PC-3 (cell line): ENCODE results near the gene FYN. TPM values are rescaled to one million over a fixed set of nuclear protein-coding genes. Genes with fewer than 3 reads are reported as not detected.
A peak's percentile ranks its signal among the peaks of the same experiment; 100 is the strongest.

ENCODE experiments used
- ATAC-seq: fragments of 200-7000 bp; cut with Tn5 transposase; 2 replicates; pipeline ENCODE4 v1.9.1; 2020; ENCODE audit warnings: mild to moderate bottlenecking, moderate library complexity
- BruUV-seq: library from RNA; stranded (reverse); fragments of 400-500 nt; replicated peaks from 2 replicates; lab custom pipeline; 2021; lab: Mats Ljungman, UMichigan
- CTCF ChIA-PET: fragments of 300-600 bp; sonication (Branson Sonifier 250); formaldehyde crosslinking; loops from one replicate; lab custom pipeline; 2022; ENCODE audit warnings: antibody characterized with exemption; lab: Charles Lee
- POLR2A ChIA-PET: fragments of 300-600 bp; sonication (Branson Sonifier 250); formaldehyde crosslinking; loops from one replicate; lab custom pipeline; 2022; ENCODE audit warnings: antibody characterized with exemption; ENCODE audit not compliant: unreplicated experiment; lab: Charles Lee
- DNase-seq: peaks from one replicate; pipeline ENCODE4 v3.0.0-alpha.2; 2015
- H2AFZ ChIP-seq: fragments of 300-600 bp; sonication (generic); 2 replicates; pipeline ENCODE4 v1.6.0; 2016; ENCODE audit warnings: antibody characterized with exemption, low read length
- H3F3A ChIP-seq: fragments of 300-600 bp; sonication (generic); one replicate; pipeline ENCODE4 v1.6.0; 2017; ENCODE audit warnings: antibody characterized with exemption, low read length, control low read depth, mild to moderate bottlenecking; ENCODE audit not compliant: unreplicated experiment
- H3K27ac ChIP-seq: fragments of 300-600 bp; sonication (generic); 2 replicates; pipeline ENCODE4 v1.5.1; 2016; ENCODE audit warnings: mild to moderate bottlenecking, low read length
- H3K27me3 ChIP-seq: fragments of 300-600 bp; sonication (generic); 2 replicates; pipeline ENCODE4 v1.6.1; 2016; ENCODE audit warnings: low read length, mixed read lengths
- H3K36me3 ChIP-seq: fragments of 300-600 bp; sonication (generic); 2 replicates; pipeline ENCODE4 v1.6.1; 2016; ENCODE audit warnings: low read depth, mixed run types, low read length, mixed read lengths
- H3K4me1 ChIP-seq: fragments of 300-600 bp; sonication (generic); 2 replicates; pipeline ENCODE4 v1.5.1; 2016; ENCODE audit warnings: low read length; ENCODE audit not compliant: insufficient read depth
- H3K4me2 ChIP-seq: fragments of 300-600 bp; sonication (generic); 2 replicates; pipeline ENCODE4 v1.6.0; 2016; ENCODE audit warnings: low read length
- H3K4me3 ChIP-seq: fragments of 300-600 bp; sonication (generic); 2 replicates; pipeline ENCODE4 v1.5.1; 2016; ENCODE audit warnings: mild to moderate bottlenecking, low read length, mixed read lengths
- H3K79me2 ChIP-seq: fragments of 300-600 bp; sonication (generic); 2 replicates; pipeline ENCODE4 v1.6.1; 2017; ENCODE audit warnings: low read length, mixed read lengths
- H3K9ac ChIP-seq: fragments of 300-600 bp; sonication (generic); 2 replicates; pipeline ENCODE4 v1.6.0; 2016; ENCODE audit warnings: mild to moderate bottlenecking, low read length
- H3K9me2 ChIP-seq: fragments of 300-600 bp; sonication (generic); replicated peaks from 2 replicates; pipeline ENCODE4 v1.6.1; 2016; ENCODE audit warnings: mixed run types, low read length, mixed read lengths
- H3K9me3 ChIP-seq: fragments of 300-600 bp; sonication (generic); 2 replicates; pipeline ENCODE4 v1.6.1; 2016; ENCODE audit warnings: low read length, mixed read lengths
- H4K20me1 ChIP-seq: fragments of 300-600 bp; sonication (generic); 2 replicates; pipeline ENCODE4 v1.6.1; 2016; ENCODE audit warnings: low read length, mixed read lengths
- EZH2 ChIP-seq: fragments of 300-600 bp; sonication (generic); IDR thresholded peaks from one replicate; pipeline ENCODE4 v1.6.1; 2017; ENCODE audit warnings: antibody characterized with exemption, mild to moderate bottlenecking, low read length; ENCODE audit not compliant: unreplicated experiment
- EZH2phosphoT487 ChIP-seq: fragments of 300-600 bp; sonication (generic); IDR thresholded peaks from 2 replicates; pipeline ENCODE4 v1.6.1; 2018; ENCODE audit warnings: mild to moderate bottlenecking, antibody characterized with exemption, low read length, borderline replicate concordance
- intact Hi-C: fragments of 100-400 bp; cut with micrococcal nuclease; formaldehyde crosslinking; loops from 2 replicates; pipeline ENCODE4 v1.9.0; 2023
- total RNA-seq: library from RNA; depleted of rRNA; stranded (reverse); fragments of >200 nt; gene quantifications from 2 replicates; pipeline ENCODE4 v1.2.3, GENCODE V29; 2014
- TF ChIP-seq, protein P1 (sequence below): fragments of 300-600 bp; sonication (generic); conservative IDR thresholded peaks from 2 replicates; pipeline ENCODE4 v1.5.1; 2017; ENCODE audit warnings: antibody characterized with exemption, low read depth, mild to moderate bottlenecking, low read length

FYN gene
- total RNA-seq, 1 experiment from 2014 or later: 27.6 TPM

DNA sequence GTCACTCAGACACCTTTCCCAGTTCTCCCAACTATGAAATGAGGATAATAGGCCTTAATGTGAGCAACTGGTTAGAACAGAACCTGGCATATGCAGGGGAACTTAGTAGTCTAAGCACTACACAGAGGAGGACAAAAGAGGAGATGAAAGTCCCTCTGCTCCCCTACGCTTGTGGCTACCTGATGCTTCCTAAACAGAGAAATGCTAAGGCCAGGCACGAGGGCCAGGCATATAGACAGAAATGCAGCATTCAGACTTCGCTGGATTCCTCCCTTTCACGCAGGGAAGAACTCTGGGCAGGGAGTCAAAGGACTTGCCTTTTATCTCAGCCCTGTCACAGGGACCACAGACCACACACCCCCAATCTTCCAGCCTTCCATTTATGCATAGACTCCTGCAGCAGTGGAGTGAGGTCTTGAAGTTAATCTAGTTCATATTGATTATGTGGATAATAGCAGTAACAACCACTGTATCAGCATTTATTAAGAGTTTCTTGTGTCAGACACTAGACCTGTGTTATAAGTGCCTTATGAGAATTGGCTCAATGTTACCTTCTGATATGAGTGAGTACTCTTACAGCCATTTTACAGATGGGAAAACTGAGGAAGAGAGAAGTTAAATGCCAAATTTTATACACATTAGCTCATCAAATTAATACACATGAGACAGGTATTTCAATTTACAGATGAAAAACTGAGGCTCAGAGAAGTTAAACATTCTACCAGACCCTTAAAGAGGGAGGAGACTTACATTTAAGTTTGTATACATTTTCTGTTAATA, 240.6 kb downstream of the FYN start:
- DNase-seq: no peak
- POLR2A ChIA-PET: no interaction called here
- Histone ChIP-seq H3K4me1 (no peaks in the 10 kb centered on the region), H2AFZ (no peak overlapping the region), H3K36me3 (no peaks in the 10 kb centered on the region), H3K9me2 (no peaks in the 10 kb centered on the region), H3K4me2 (no peak overlapping the region), H3K9ac (no peak overlapping the region), H3K27me3 (no peaks in the 10 kb centered on the region), H3F3A (no peaks in the 10 kb centered on the region), H3K79me2 (no peaks in the 10 kb centered on the region), H3K27ac (no peak overlapping the region), H4K20me1 (no peaks in the 10 kb centered on the region), H3K9me3 (no peaks in the 10 kb centered on the region), H3K4me3 (no peak overlapping the region)
- TF ChIP-seq EZH2 (no peak), EZH2phosphoT487 (no peak)
- TF ChIP-seq, protein P1, sequence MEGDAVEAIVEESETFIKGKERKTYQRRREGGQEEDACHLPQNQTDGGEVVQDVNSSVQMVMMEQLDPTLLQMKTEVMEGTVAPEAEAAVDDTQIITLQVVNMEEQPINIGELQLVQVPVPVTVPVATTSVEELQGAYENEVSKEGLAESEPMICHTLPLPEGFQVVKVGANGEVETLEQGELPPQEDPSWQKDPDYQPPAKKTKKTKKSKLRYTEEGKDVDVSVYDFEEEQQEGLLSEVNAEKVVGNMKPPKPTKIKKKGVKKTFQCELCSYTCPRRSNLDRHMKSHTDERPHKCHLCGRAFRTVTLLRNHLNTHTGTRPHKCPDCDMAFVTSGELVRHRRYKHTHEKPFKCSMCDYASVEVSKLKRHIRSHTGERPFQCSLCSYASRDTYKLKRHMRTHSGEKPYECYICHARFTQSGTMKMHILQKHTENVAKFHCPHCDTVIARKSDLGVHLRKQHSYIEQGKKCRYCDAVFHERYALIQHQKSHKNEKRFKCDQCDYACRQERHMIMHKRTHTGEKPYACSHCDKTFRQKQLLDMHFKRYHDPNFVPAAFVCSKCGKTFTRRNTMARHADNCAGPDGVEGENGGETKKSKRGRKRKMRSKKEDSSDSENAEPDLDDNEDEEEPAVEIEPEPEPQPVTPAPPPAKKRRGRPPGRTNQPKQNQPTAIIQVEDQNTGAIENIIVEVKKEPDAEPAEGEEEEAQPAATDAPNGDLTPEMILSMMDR: no peak
- no TSS peak for BruUV-seq
- CTCF ChIA-PET: no interaction called here
- no peak for ATAC-seq
- intact Hi-C loops: no loop called here

DNA sequence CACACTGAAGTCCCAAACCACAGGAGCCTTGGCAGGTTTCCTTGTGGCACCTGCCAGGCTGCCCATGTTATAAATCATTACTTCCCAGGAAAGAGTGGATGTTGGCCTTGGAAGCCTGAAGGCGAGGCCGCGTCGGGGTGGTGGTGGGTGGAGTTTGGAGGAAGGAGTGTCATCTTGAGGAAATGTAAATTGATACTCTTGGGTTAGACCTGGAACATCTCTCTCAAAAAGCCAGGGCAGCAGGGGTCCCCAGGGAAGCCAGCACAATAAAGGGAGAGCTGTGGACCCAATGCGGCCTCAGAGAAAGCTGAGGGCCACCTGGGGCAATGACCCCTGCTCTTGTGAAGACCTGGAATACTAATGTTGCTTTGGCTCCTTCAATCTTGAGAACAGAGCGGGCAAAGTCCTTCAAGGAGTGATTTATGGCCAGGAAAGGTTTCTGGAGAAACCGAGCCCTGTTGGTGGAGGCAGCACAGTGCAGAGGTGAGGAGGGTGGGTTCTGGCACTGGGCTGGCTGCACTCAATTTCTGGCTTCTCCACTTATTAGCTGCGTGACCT, 241.3 kb downstream of the FYN start:
- ATAC-seq (no peak), DNase-seq (peak; percentile 45)
- no TSS peak for BruUV-seq
- Histone ChIP-seq H3K9ac (no peak overlapping the region), H3K27ac (no peak overlapping the region), H3K4me3 (no peak overlapping the region), H3F3A (no peaks in the 10 kb centered on the region), H3K9me2 (no peaks in the 10 kb centered on the region), H2AFZ (no peak overlapping the region), H4K20me1 (no peaks in the 10 kb centered on the region), H3K9me3 (no peaks in the 10 kb centered on the region), H3K27me3 (no peaks in the 10 kb centered on the region), H3K4me1 (no peaks in the 10 kb centered on the region), H3K79me2 (no peaks in the 10 kb centered on the region), H3K4me2 (no peak overlapping the region), H3K36me3 (no peaks in the 10 kb centered on the region)
- TF ChIP-seq EZH2: no peak
- TF ChIP-seq, protein P1: no peak
- no peak for TF ChIP-seq EZH2phosphoT487
- POLR2A ChIA-PET: no interaction called here
- intact Hi-C loops: no loop called here
- CTCF ChIA-PET: no interaction called here

DNA sequence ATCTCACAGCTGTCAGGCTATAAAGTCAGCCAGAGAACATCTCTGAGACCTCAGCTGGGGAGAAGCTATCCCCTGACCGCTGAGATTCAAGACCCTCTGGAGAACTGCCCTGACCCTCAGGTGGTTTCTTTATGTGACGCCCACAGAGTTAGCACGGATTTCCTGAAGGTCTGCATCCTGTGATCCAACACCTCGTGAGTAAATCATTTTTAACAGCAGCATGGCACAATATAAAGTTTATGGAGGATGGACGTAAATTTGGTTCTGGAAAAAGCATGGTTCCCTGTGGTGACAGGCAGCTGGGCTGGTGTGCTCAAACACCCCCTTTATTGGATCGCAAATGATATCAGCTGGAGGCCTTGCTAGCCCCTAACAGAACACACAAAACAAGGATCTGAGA, 242.2 kb downstream of the FYN start:
- Histone ChIP-seq H3K4me2 (no peak overlapping the region), H3K79me2 (no peaks in the 10 kb centered on the region), H4K20me1 (no peaks in the 10 kb centered on the region), H3K27me3 (no peaks in the 10 kb centered on the region), H3K9ac (no peak overlapping the region), H3K27ac (no peak overlapping the region), H3K4me3 (no peak overlapping the region), H2AFZ (no peak overlapping the region), H3F3A (no peaks in the 10 kb centered on the region), H3K9me3 (no peaks in the 10 kb centered on the region), H3K4me1 (no peaks in the 10 kb centered on the region), H3K9me2 (no peaks in the 10 kb centered on the region), H3K36me3 (no peaks in the 10 kb centered on the region)
- intact Hi-C loops: no loop called here
- TF ChIP-seq EZH2 (no peak), EZH2phosphoT487 (no peak)
- TF ChIP-seq, protein P1: no peak
- ChIA-PET POLR2A (no interaction called here), CTCF (interaction anchor here (0.6 kb wide), 1 partner anchor 11 kb away, joined by 4 read pairs; no protein-coding TSS in a partner anchor)
- no peak for DNase-seq
- ATAC-seq: no peak
- no TSS peak for BruUV-seq
